Measurements from ENCODE around the gene ZNF800. TPM values are rescaled to one million over a fixed set of nuclear protein-coding genes. Genes with fewer than 3 reads are reported as not detected.

Gene ZNF800
- total and polyA plus RNA-seq, 10 donors, result 8.8 to 54.0 (median 41.1) TPM

DNA sequence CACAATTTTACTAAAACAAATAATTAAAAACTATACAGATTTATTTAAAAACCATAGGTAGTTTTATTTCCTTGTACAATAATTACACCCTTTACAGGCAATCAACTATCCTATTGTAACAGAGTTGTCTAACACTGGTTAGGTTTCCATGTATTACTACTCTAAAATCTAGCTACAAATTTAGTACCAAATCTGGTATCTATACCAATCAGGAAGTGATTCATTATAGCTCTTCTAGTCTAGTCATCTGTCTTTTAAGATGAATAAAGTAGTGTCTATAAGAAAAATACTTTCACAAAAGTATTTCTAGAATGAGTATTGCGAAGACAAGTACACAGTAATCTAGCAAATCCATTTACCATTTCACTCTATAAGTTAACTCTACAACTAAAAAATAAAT is 16.9 kb downstream of the ZNF800 start:
- no peak overlapping the region for H3K27ac ChIP-seq
- no peak for DNase-seq
- 91 to 98% (median 95%) methylated on average over 1 of the region's 1 CpG for whole genome bisulfite sequencing, 5 donors
- H3K36me3 ChIP-seq, result peaks cover 3 to 80% (median 36%) of the 10 kb centered on the region in 6 donors
- TF ChIP-seq POLR2AphosphoS5 (IDR thresholded peaks at IDR 0.05) (no peak), POLR2A (IDR thresholded peaks at IDR 0.05) (no peak)
- TF ChIP-seq, protein P1, sequence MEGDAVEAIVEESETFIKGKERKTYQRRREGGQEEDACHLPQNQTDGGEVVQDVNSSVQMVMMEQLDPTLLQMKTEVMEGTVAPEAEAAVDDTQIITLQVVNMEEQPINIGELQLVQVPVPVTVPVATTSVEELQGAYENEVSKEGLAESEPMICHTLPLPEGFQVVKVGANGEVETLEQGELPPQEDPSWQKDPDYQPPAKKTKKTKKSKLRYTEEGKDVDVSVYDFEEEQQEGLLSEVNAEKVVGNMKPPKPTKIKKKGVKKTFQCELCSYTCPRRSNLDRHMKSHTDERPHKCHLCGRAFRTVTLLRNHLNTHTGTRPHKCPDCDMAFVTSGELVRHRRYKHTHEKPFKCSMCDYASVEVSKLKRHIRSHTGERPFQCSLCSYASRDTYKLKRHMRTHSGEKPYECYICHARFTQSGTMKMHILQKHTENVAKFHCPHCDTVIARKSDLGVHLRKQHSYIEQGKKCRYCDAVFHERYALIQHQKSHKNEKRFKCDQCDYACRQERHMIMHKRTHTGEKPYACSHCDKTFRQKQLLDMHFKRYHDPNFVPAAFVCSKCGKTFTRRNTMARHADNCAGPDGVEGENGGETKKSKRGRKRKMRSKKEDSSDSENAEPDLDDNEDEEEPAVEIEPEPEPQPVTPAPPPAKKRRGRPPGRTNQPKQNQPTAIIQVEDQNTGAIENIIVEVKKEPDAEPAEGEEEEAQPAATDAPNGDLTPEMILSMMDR (IDR thresholded peaks at IDR 0.05 in 8 of 11, conservative IDR thresholded peaks at IDR 0.05 in 3 of 11), result no peak
- H3K9me3 ChIP-seq, result no peaks in the 10 kb centered on the region
- H3K4me1 ChIP-seq, result peaks cover 6 to 48% (median 22%) of the 10 kb centered on the region in 6 donors
- intact Hi-C loops (cut with DNase I; ENCODE audit: low total_unique reads), result no loop called here
- no peaks in the 10 kb centered on the region for H3K27me3 ChIP-seq (replicated peaks in 1 of 7)
- no peak overlapping the region for H3K4me3 ChIP-seq

DNA sequence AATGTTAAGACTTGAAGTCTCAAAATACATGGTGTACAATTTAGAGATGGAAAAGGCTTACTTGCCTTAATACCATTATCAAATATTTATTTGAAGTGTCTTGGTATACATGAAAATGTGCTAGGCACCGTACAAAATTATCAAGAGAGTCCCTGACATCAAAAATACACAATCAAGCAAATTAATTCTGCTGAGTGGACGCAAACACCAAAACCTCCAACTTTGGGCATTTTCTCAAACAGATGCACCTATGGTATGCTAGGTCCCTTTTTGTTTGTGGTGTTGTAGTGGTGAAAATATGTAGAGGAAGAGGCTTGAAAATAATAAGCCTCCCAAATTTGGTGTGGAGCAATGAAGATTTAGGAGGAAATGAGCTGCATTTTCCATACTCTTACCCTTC is 24.8 kb downstream of the ZNF800 start:
- H3K4me3 ChIP-seq, result no peak overlapping the region
- H3K4me1 ChIP-seq, result peaks cover 0 to 9% (median 0%) of the 10 kb centered on the region in 6 donors
- no peak overlapping the region for H3K27ac ChIP-seq
- no peak for TF ChIP-seq POLR2AphosphoS5 (IDR thresholded peaks at IDR 0.05)
- TF ChIP-seq POLR2A (IDR thresholded peaks at IDR 0.05), result no peak
- TF ChIP-seq, protein P1 (IDR thresholded peaks at IDR 0.05 in 8 of 11, conservative IDR thresholded peaks at IDR 0.05 in 3 of 11), result no peak
- DNase-seq, result no peak
- H3K9me3 ChIP-seq, result no peaks in the 10 kb centered on the region
- no peaks in the 10 kb centered on the region for H3K27me3 ChIP-seq (replicated peaks in 1 of 7)
- WGBS, 5 donors, result 94 to 99% (median 97%) methylated on average over 2 of the region's 2 CpGs
- peaks cover 0 to 95% (median 21%) of the 10 kb centered on the region in 6 donors for H3K36me3 ChIP-seq
- intact Hi-C loops (cut with DNase I; ENCODE audit: low total_unique reads), result no loop called here

DNA sequence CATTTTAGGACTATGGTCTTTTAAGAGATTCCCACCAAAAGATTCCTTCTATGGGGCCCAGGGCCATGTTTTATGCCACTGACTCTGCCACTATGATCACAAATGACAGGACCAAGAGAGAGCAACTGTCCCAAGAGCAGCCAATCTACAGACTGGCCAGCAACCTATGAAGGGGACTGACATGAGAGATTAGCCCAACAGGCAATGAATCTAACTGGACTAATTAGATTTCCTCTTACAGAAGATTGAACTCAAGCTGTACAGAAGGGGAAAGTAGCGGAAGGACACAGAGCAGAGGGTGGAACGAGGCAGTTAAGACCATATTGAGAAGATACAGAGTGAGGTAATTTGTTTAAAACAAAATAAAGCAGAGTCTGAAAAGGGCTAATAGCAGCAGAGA is 25.8 kb downstream of the ZNF800 start:
- Histone ChIP-seq H3K27ac (no peak overlapping the region), H3K4me1 (peaks cover 0 to 5% (median 0%) of the 10 kb centered on the region in 6 donors), H3K9me3 (no peaks in the 10 kb centered on the region), H3K36me3 (peaks cover 0 to 95% (median 21%) of the 10 kb centered on the region in 6 donors), H3K27me3 (replicated peaks in 1 of 7) (no peaks in the 10 kb centered on the region), H3K4me3 (no peak overlapping the region)
- 92 to 99% (median 96%) methylated on average over 2 of the region's 2 CpGs for WGBS, 5 donors
- DNase-seq, result no peak
- no peak for TF ChIP-seq POLR2A (IDR thresholded peaks at IDR 0.05)
- TF ChIP-seq, protein P1 (IDR thresholded peaks at IDR 0.05 in 8 of 11, conservative IDR thresholded peaks at IDR 0.05 in 3 of 11), result no peak
- no peak for TF ChIP-seq POLR2AphosphoS5 (IDR thresholded peaks at IDR 0.05)
- intact Hi-C loops (cut with DNase I; ENCODE audit: low total_unique reads), result no loop called here

DNA sequence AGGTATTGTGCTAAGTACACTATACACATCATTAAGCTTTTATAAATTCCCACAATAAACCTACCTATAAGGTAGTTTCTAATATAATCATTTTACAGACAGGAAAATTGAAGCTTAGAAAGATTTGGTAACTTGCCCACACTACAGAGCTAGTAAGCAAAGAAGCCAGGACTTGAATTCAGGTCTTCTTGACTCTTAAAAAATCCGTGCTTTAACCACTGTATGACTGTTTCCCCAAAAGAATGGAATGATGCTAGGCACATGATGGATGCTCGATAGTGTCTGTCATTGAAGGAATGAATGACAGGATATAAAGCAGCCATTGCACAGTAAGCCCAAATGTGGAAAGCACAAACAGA is 26.6 kb downstream of the ZNF800 start:
- intact Hi-C loops (cut with DNase I; ENCODE audit: low total_unique reads), result no loop called here
- no peak overlapping the region for H3K4me3 ChIP-seq
- TF ChIP-seq, protein P1 (IDR thresholded peaks at IDR 0.05 in 8 of 11, conservative IDR thresholded peaks at IDR 0.05 in 3 of 11), result no peak
- TF ChIP-seq POLR2A (IDR thresholded peaks at IDR 0.05), result no peak
- no peak for TF ChIP-seq POLR2AphosphoS5 (IDR thresholded peaks at IDR 0.05)
- no peaks in the 10 kb centered on the region for H3K27me3 ChIP-seq (replicated peaks in 1 of 7)
- H3K9me3 ChIP-seq, result no peaks in the 10 kb centered on the region
- WGBS, 5 donors, result 87 to 98% (median 96%) methylated on average over 2 of the region's 2 CpGs
- no peak overlapping the region for H3K27ac ChIP-seq
- peaks cover 0 to 95% (median 21%) of the 10 kb centered on the region in 6 donors for H3K36me3 ChIP-seq
- DNase-seq, result no peak
- no peaks in the 10 kb centered on the region for H3K4me1 ChIP-seq

Data from spleen (tissue), 11 donors.